ENCODE measurements around the gene BCL10.

- TF ChIP-seq, protein P1, sequence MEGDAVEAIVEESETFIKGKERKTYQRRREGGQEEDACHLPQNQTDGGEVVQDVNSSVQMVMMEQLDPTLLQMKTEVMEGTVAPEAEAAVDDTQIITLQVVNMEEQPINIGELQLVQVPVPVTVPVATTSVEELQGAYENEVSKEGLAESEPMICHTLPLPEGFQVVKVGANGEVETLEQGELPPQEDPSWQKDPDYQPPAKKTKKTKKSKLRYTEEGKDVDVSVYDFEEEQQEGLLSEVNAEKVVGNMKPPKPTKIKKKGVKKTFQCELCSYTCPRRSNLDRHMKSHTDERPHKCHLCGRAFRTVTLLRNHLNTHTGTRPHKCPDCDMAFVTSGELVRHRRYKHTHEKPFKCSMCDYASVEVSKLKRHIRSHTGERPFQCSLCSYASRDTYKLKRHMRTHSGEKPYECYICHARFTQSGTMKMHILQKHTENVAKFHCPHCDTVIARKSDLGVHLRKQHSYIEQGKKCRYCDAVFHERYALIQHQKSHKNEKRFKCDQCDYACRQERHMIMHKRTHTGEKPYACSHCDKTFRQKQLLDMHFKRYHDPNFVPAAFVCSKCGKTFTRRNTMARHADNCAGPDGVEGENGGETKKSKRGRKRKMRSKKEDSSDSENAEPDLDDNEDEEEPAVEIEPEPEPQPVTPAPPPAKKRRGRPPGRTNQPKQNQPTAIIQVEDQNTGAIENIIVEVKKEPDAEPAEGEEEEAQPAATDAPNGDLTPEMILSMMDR (IDR thresholded peaks at IDR 0.05): peak in 3 of 6 experiments; percentile 29 to 57 (median 44)
- TF ChIP-seq POLR2A (IDR thresholded peaks at IDR 0.05): no peak
These were observed 16.5 kb downstream of the BCL10 start for GRCh38 chr1:85259912-85260274.
